B cell (primary cell): ENCODE measurements around the gene ZNF710. TPM values are rescaled to one million over a fixed set of nuclear protein-coding genes. Genes with fewer than 3 reads are reported as not detected.

Experiments used
- ATAC-seq: fragments of 200-7000 bp; cut with Tn5 transposase; one replicate; pipeline ENCODE4 v1.10.0; 2021; ENCODE audit warnings: low read depth, mild to moderate bottlenecking, moderate number of reproducible peaks, moderate library complexity
- CTCF ChIA-PET: fragments of 350-600 bp; sonication (Branson Sonifier 250); formaldehyde crosslinking; loops from one replicate; lab custom pipeline; 2021; ENCODE audit warnings: antibody characterized with exemption, inconsistent platforms; lab: Charles Lee
- POLR2A ChIA-PET: fragments of 350-600 bp; sonication (Branson Sonifier 250); formaldehyde crosslinking; loops from one replicate; lab custom pipeline; 2021; ENCODE audit warnings: antibody characterized with exemption; lab: Charles Lee
- DNase-seq: peaks from one replicate; pipeline ENCODE4 v3.0.0; 2013
- H2AFZ ChIP-seq: 2 replicates; pipeline ENCODE4 v1.6.1; 2012; ENCODE audit warnings: mild to moderate bottlenecking, low read depth, low read length; ENCODE audit not compliant: insufficient read depth, poor library complexity, severe bottlenecking
- H3K27ac ChIP-seq, 2 donors: 1 replicate in 1 of 2; 2 replicates in 1 of 2; pipeline ENCODE4 v1.5.1; 2012 to 2013; ENCODE audit warnings: low read length in 2 of 2, mild to moderate bottlenecking in 2 of 2, moderate library complexity in 1 of 2
- H3K27me3 ChIP-seq, 4 experiments: fragments of 200-600 bp in 1 of 4; sonication (generic) in 1 of 4; replicated peaks in 1 of 4; 1 replicate in 2 of 4; 2 replicates in 2 of 4; pipeline versions ENCODE4 v1.6.1 to v1.7.0; 2013 to 2016; ENCODE audit warnings: low read length in 3 of 4, mild to moderate bottlenecking in 2 of 4, mixed read lengths in 1 of 4, moderate library complexity in 1 of 4; ENCODE audit not compliant: insufficient read depth in 4 of 4, control insufficient read depth in 3 of 4; ENCODE audit errors: control extremely low read depth in 1 of 4
- H3K36me3 ChIP-seq, 2 experiments: replicated peaks in 1 of 2; 1 replicate in 1 of 2; 2 replicates in 1 of 2; pipeline versions ENCODE4 v1.6.1 to v1.7.1; 2013; ENCODE audit warnings: low read length in 1 of 2; ENCODE audit not compliant: insufficient read depth in 2 of 2, control insufficient read depth in 1 of 2; ENCODE audit errors: control extremely low read depth in 1 of 2, extremely low read depth in 1 of 2
- H3K4me1 ChIP-seq, 2 donors: fragments of 200-600 bp in 1 of 2; sonication (generic) in 1 of 2; 1 replicate in 1 of 2; 2 replicates in 1 of 2; pipeline versions ENCODE4 v1.5.1 to v1.6.1; 2013 to 2017; ENCODE audit warnings: low read length in 2 of 2; ENCODE audit not compliant: control insufficient read depth in 2 of 2, insufficient read depth in 2 of 2
- H3K4me2 ChIP-seq: replicated peaks from 2 replicates; pipeline ENCODE3; 2012; ENCODE audit warnings: mild to moderate bottlenecking, low read depth, low read length; ENCODE audit not compliant: poor library complexity, severe bottlenecking
- H3K4me3 ChIP-seq, 5 experiments: fragments of 200-600 bp in 1 of 5; sonication (generic) in 1 of 5; 1 replicate in 3 of 5; 2 replicates in 2 of 5; pipeline versions ENCODE4 v1.5.1 to v1.7.0; 2011 to 2016; ENCODE audit warnings: low read length in 4 of 5, mild to moderate bottlenecking in 4 of 5, low read depth in 2 of 5, control low read depth in 1 of 5, moderate library complexity in 1 of 5; ENCODE audit not compliant: insufficient read depth in 1 of 5; ENCODE audit errors: control extremely low read depth in 1 of 5, extremely low read depth in 1 of 5
- H3K79me2 ChIP-seq: fragments of 200-600 bp; sonication (generic); one replicate; pipeline ENCODE4 v1.6.0; 2016; ENCODE audit warnings: low read length; ENCODE audit not compliant: control insufficient read depth, insufficient read depth
- H3K9ac ChIP-seq: fragments of 200-600 bp; sonication (generic); 2 replicates; pipeline ENCODE4 v1.6.1; 2017; ENCODE audit warnings: mild to moderate bottlenecking, low read length, moderate library complexity
- H3K9me3 ChIP-seq, 3 donors: one replicate each; pipeline versions ENCODE4 v1.6.1 to v1.7.1; 2013; ENCODE audit warnings: low read length in 2 of 3; ENCODE audit not compliant: control insufficient read depth in 2 of 3, insufficient read depth in 1 of 3; ENCODE audit errors: control extremely low read depth in 1 of 3
- H4K20me1 ChIP-seq: 2 replicates; pipeline ENCODE4 v1.6.0; 2012; ENCODE audit warnings: mild to moderate bottlenecking, low read length; ENCODE audit not compliant: insufficient read depth, control insufficient read depth, poor library complexity, severe bottlenecking
- H3K27ac Mint-ChIP-seq: one replicate; pipeline ENCODE4 v1.8.0; 2021; ENCODE audit warnings: mixed read lengths
- H3K27me3 Mint-ChIP-seq: one replicate; pipeline ENCODE4 v1.8.0; 2021; ENCODE audit warnings: mixed read lengths
- H3K4me1 Mint-ChIP-seq: one replicate; pipeline ENCODE4 v1.8.0; 2021; ENCODE audit warnings: mixed read lengths
- H3K4me3 Mint-ChIP-seq: one replicate; pipeline ENCODE4 v1.8.0; 2021; ENCODE audit warnings: mixed read lengths
- H3K9me3 Mint-ChIP-seq: one replicate; pipeline ENCODE4 v1.8.0; 2022; ENCODE audit warnings: mixed read lengths; ENCODE audit not compliant: insufficient read depth
- EZH2 ChIP-seq: IDR thresholded peaks from 2 replicates; pipeline ENCODE4 v1.6.1; 2012; ENCODE audit warnings: borderline replicate concordance, low read depth, mild to moderate bottlenecking, moderate library complexity, low read length; ENCODE audit not compliant: insufficient read depth, poor library complexity, severe bottlenecking
- WGBS: methylation state at CpG from one replicate; pipeline ENCODE4 v1.1.5; 2013; ENCODE audit warnings: missing lambda C conversion rate; ENCODE audit not compliant: insufficient coverage; 5-methylcytosine and 5-hydroxymethylcytosine counted together
- intact Hi-C: fragments of 100-400 bp; cut with micrococcal nuclease; formaldehyde crosslinking; loops from one replicate; pipeline ENCODE4 v1.10.0; 2022
- polyA plus RNA-seq: library from polyadenylated mRNA; depleted of rRNA; stranded (reverse); fragments of >200 nt; gene quantifications from 2 replicates; pipeline ENCODE4 v1.2.3, GENCODE V29; 2012
- total RNA-seq, 2 donors: library from RNA; stranded (reverse); fragments of 120-200 nt in 1 of 2; gene quantifications; 1 replicate in 1 of 2; 2 replicates in 1 of 2; pipeline versions ENCODE4 v1.2.3 to v1.2.4, GENCODE V29; 2013 to 2022
- TF ChIP-seq, protein P1 (sequence below): fragments of 200-600 bp; IDR thresholded peaks from one replicate; pipeline ENCODE4 v1.8.0; 2022; ENCODE audit warnings: antibody characterized with exemption, mild to moderate bottlenecking

The ZNF710 gene
- total and polyA plus RNA-seq, 2 donors (not counting 1 experiment from before 2014, with no cell fraction given) = 8.7 to 38.7 TPM

DNA sequence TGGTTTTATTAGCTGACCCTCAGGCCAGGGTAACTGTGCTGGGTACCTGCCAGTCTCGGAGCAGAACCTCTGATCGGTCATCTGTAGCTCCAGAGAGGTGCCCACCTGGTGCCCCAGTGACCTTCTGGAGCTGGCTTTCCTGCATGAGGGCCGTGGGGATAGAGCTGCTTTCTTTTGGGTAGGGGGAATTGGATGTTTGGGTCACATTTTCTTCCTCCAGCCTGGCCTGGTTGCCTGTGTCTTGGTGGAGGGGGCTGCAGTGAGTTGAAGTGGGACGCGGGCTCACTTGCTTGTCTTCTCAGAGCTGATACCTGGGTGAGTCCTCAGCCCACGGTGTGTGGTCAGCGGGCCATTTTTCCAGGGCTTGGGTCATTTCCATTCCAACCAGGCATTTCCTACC, 2.6 kb downstream of the ZNF710 start:
- H3K4me3 ChIP-seq = no peak overlapping the region
- Mint-ChIP-seq H3K4me1 (peaks cover 55% of the 10 kb centered on the region), H3K9me3 (no peaks in the 10 kb centered on the region), H3K27me3 (no peaks in the 10 kb centered on the region), H3K27ac (peak overlapping the region; percentile 43), H3K4me3 (peak overlapping the region; percentile 94)
- no peak overlapping the region for H3K4me2 ChIP-seq
- TF ChIP-seq, protein P1, sequence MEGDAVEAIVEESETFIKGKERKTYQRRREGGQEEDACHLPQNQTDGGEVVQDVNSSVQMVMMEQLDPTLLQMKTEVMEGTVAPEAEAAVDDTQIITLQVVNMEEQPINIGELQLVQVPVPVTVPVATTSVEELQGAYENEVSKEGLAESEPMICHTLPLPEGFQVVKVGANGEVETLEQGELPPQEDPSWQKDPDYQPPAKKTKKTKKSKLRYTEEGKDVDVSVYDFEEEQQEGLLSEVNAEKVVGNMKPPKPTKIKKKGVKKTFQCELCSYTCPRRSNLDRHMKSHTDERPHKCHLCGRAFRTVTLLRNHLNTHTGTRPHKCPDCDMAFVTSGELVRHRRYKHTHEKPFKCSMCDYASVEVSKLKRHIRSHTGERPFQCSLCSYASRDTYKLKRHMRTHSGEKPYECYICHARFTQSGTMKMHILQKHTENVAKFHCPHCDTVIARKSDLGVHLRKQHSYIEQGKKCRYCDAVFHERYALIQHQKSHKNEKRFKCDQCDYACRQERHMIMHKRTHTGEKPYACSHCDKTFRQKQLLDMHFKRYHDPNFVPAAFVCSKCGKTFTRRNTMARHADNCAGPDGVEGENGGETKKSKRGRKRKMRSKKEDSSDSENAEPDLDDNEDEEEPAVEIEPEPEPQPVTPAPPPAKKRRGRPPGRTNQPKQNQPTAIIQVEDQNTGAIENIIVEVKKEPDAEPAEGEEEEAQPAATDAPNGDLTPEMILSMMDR = no peak
- no peak for TF ChIP-seq EZH2
- no peak overlapping the region for H2AFZ ChIP-seq
- H3K4me1 ChIP-seq = peaks cover 11 to 35% of the 10 kb centered on the region in 2 donors
- WGBS = 100% methylated on average over 7 of the region's 7 CpGs
- peaks cover 34% of the 10 kb centered on the region for H4K20me1 ChIP-seq
- H3K79me2 ChIP-seq = peaks cover 55% of the 10 kb centered on the region
- peaks cover 0 to 6% of the 10 kb centered on the region in 2 experiments for H3K36me3 ChIP-seq
- no peaks in the 10 kb centered on the region for H3K9me3 ChIP-seq
- POLR2A ChIA-PET = interaction anchor here (0.6 kb wide), 1 partner anchor 58 kb away, joined by 3 read pairs; no protein-coding TSS in a partner anchor
- H3K9ac ChIP-seq = no peak overlapping the region
- H3K27me3 ChIP-seq = no peaks in the 10 kb centered on the region
- DNase-seq = no peak
- CTCF ChIA-PET = interaction anchor here (1.2 to 5.5 kb wide), 4 partner anchors 19 to 82 kb away, joined by 3 to 34 read pairs (median 4); no protein-coding TSS in a partner anchor
- intact Hi-C loops = loop anchor here (5.0 kb wide), 1 partner anchor 34 kb away; no protein-coding TSS in a partner anchor
- peak overlapping the region in 1 of 2 donors; percentile 29 for H3K27ac ChIP-seq
- ATAC-seq = no peak

GRCh38 chr15:90004252-90004651, 3.1 kb downstream of the ZNF710 start:
- peaks cover 0 to 6% of the 10 kb centered on the region in 2 experiments for H3K36me3 ChIP-seq
- no peak for DNase-seq
- no peaks in the 10 kb centered on the region for H3K9me3 ChIP-seq
- no CpG with 5 or more reads among the region's 5 CpGs for WGBS
- no peak overlapping the region for H3K4me3 ChIP-seq
- no peak overlapping the region for H3K4me3 Mint-ChIP-seq
- no peak overlapping the region for H2AFZ ChIP-seq
- intact Hi-C loops = loop anchor here (5.0 kb wide), 1 partner anchor 33 kb away; no protein-coding TSS in a partner anchor
- peaks cover 16 to 40% of the 10 kb centered on the region in 2 donors for H3K4me1 ChIP-seq
- H3K27ac ChIP-seq = peak overlapping the region; percentile 11 to 39
- CTCF ChIA-PET = interaction anchor here (0.5 to 5.5 kb wide), 3 partner anchors 19 to 1226 kb away, joined by 3 to 34 read pairs (median 5); no protein-coding TSS in a partner anchor
- H3K4me2 ChIP-seq = no peak overlapping the region
- peaks cover 36% of the 10 kb centered on the region for H4K20me1 ChIP-seq
- no peaks in the 10 kb centered on the region for H3K27me3 Mint-ChIP-seq
- peaks cover 56% of the 10 kb centered on the region for H3K79me2 ChIP-seq
- H3K9ac ChIP-seq = no peak overlapping the region
- peaks cover 58% of the 10 kb centered on the region for H3K4me1 Mint-ChIP-seq
- H3K27me3 ChIP-seq = no peaks in the 10 kb centered on the region
- H3K27ac Mint-ChIP-seq = peak overlapping the region; percentile 66
- no peak for ATAC-seq
- TF ChIP-seq, protein P1 = no peak
- no peak for TF ChIP-seq EZH2
- POLR2A ChIA-PET = interaction anchor here (0.6 kb wide), 1 partner anchor 245 kb away, joined by 12 read pairs; no protein-coding TSS in a partner anchor
- H3K9me3 Mint-ChIP-seq = no peaks in the 10 kb centered on the region
